Measurements from ENCODE around the gene HDAC4.

Gene HDAC4

GRCh38 chr2:239204876-239205468 lies 195.8 kb downstream of the HDAC4 start:
- no peak for DNase-seq (ENCODE audit: low read depth)
- H3K4me3 ChIP-seq (ENCODE audit: low read length): no peak overlapping the region
- TF ChIP-seq, protein P1, sequence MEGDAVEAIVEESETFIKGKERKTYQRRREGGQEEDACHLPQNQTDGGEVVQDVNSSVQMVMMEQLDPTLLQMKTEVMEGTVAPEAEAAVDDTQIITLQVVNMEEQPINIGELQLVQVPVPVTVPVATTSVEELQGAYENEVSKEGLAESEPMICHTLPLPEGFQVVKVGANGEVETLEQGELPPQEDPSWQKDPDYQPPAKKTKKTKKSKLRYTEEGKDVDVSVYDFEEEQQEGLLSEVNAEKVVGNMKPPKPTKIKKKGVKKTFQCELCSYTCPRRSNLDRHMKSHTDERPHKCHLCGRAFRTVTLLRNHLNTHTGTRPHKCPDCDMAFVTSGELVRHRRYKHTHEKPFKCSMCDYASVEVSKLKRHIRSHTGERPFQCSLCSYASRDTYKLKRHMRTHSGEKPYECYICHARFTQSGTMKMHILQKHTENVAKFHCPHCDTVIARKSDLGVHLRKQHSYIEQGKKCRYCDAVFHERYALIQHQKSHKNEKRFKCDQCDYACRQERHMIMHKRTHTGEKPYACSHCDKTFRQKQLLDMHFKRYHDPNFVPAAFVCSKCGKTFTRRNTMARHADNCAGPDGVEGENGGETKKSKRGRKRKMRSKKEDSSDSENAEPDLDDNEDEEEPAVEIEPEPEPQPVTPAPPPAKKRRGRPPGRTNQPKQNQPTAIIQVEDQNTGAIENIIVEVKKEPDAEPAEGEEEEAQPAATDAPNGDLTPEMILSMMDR (conservative IDR thresholded peaks at IDR 0.05; ENCODE audit: low read depth, low read length): no peak

DNA sequence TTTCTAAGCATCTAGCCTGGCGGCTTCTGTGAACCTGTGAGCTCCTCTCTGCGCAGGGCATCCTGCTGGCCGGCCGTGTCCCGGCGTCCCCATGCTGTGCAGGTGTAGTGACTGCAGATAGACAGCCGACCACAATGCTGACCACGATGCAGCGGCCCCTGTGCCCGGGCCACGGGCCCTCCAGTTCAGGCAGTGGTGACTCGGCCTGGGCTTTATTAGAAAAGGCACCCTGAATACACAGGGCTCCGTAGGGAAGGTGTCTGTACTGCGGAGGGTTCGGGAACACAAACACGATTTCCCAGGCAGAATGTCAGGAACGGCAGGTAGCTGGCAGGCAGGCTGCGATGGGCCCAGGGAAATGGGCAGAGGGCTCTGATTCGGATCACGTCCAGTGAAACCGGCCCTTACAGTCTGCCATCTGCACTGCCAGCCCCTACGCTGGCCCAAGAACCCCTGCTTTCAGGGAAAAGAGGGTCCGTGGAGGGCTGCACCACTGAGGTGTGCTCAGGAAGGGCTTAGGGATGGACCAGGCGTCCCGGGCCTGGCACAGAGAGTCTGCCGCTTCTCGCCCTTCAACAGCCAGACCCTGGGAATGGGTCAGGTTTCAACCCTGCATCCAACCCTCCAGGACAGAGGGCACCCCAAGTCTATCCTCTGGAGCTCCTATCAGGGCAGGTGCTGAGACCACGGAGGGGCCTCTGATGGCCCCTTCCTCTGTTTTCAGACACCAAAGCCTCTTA lies 196.5 kb downstream of the HDAC4 start:
- TF ChIP-seq, protein P1 (conservative IDR thresholded peaks at IDR 0.05; ENCODE audit: low read depth, low read length): no peak
- DNase-seq (ENCODE audit: low read depth): no peak
- H3K4me3 ChIP-seq (ENCODE audit: low read length): no peak overlapping the region

DNA sequence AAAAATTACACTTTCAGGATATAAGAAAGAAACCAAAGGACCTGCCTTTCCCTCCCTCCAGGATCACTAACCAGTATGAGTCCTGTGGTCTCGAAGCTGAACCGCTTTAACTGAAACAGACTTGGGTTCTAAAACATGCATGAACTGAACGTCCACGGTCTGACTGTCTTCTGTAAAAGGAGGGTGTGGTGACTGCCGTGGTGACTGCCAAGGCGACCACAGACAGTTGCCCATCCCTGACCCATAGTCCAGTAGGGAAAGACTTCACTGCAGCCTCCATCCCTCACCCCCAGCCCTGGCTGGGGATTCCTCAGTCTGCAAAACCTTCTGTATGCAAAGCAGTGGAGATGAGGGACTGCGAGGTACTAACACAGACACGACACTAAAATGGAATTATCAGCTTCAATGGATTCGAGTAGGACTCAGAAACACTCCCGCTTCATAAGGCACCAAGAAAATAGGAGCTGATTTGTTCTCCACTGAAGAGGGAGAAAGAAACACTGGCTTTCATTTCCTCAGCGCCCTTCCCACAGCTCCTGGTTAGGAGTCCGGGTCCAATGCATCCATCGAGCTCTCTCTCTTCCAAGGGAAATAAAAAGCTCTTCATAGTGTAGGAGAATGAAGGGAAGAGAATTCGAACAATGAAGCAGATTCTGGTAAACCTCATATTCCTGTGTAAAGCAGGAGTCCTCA lies 197.2 kb downstream of the HDAC4 start:
- H3K4me3 ChIP-seq (ENCODE audit: low read length): no peak overlapping the region
- no peak for DNase-seq (ENCODE audit: low read depth)
- TF ChIP-seq, protein P1 (conservative IDR thresholded peaks at IDR 0.05; ENCODE audit: low read depth, low read length): no peak

DNA sequence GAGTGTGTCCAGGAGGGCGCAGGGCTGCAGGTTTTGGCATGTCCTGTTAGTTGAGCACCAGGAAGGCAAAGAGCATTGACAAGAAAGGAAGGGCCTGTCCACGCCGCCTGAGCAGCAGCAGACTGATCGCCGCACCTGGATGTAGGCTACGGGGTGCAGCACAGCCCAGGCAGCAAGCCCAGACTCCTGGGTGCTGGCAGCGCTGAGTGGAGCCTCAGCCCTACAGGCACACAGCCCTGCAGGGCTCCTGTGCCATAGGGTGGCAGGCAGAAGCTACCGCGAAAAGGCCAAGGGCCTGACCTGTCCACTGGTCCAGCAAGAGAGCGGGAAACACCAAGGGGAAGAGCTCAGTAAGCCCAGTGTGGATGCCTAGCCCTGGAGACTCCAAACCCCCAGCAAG lies 198.0 kb downstream of the HDAC4 start:
- TF ChIP-seq, protein P1 (conservative IDR thresholded peaks at IDR 0.05; ENCODE audit: low read depth, low read length): no peak
- no peak for DNase-seq (ENCODE audit: low read depth)
- no peak overlapping the region for H3K4me3 ChIP-seq (ENCODE audit: low read length)

- no peak overlapping the region for H3K4me3 ChIP-seq (ENCODE audit: low read length)
- TF ChIP-seq, protein P1 (conservative IDR thresholded peaks at IDR 0.05; ENCODE audit: low read depth, low read length): no peak
- no peak for DNase-seq (ENCODE audit: low read depth)
Observed at GRCh38 chr2:239202343-239202742, 198.5 kb downstream of the HDAC4 start.

GRCh38 chr2:239201884-239202283 lies 198.9 kb downstream of the HDAC4 start:
- H3K4me3 ChIP-seq (ENCODE audit: low read length): no peak overlapping the region

More at GRCh38 chr2:239201884-239202283, 198.9 kb downstream of the HDAC4 start:
- DNase-seq (ENCODE audit: low read depth): no peak
- TF ChIP-seq, protein P1 (conservative IDR thresholded peaks at IDR 0.05; ENCODE audit: low read depth, low read length): no peak

Data from retinal pigment epithelial cell (primary cell).